Measurements from ENCODE around the gene AK9.
A peak's percentile ranks its signal among the peaks of the same experiment; 100 is the strongest.

Gene AK9

GRCh38 chr6:109705258-109705657 lies 14.3 kb upstream of the AK9 start:
- Histone ChIP-seq H3K27me3 (no peaks in the 10 kb centered on the region), H3K36me3 (no peaks in the 10 kb centered on the region), H3K9me3 (no peaks in the 10 kb centered on the region), H3K4me3 (ENCODE audit: low read depth, low read length) (no peak overlapping the region), H3K4me1 (no peaks in the 10 kb centered on the region)
- peak; percentile 84 for DNase-seq
- peak; percentile 100 for TF ChIP-seq CTCF (IDR thresholded peaks at IDR 0.05; ENCODE audit: low read depth, low read length)

- DNase-seq = no peak
- H3K27me3 ChIP-seq = no peaks in the 10 kb centered on the region
Measured at GRCh38 chr6:109702791-109703190, 11.8 kb upstream of the AK9 start.

GRCh38 chr6:109701774-109702173 lies 10.8 kb upstream of the AK9 start:
- no peaks in the 10 kb centered on the region for H3K36me3 ChIP-seq
- no peak for DNase-seq
- H3K4me1 ChIP-seq = no peaks in the 10 kb centered on the region
- H3K9me3 ChIP-seq = no peaks in the 10 kb centered on the region
- TF ChIP-seq CTCF (IDR thresholded peaks at IDR 0.05; ENCODE audit: low read depth, low read length) = no peak
- H3K27me3 ChIP-seq = no peaks in the 10 kb centered on the region
- H3K4me3 ChIP-seq (ENCODE audit: low read depth, low read length) = no peak overlapping the region

More at GRCh38 chr6:109702791-109703190, 11.8 kb upstream of the AK9 start:
- TF ChIP-seq CTCF (IDR thresholded peaks at IDR 0.05; ENCODE audit: low read depth, low read length) = no peak
- Histone ChIP-seq H3K4me1 (no peaks in the 10 kb centered on the region), H3K4me3 (ENCODE audit: low read depth, low read length) (no peak overlapping the region), H3K36me3 (no peaks in the 10 kb centered on the region), H3K9me3 (no peaks in the 10 kb centered on the region)

GRCh38 chr6:109701221-109701620 lies 10.2 kb upstream of the AK9 start:
- Histone ChIP-seq H3K9me3 (no peaks in the 10 kb centered on the region), H3K27me3 (no peaks in the 10 kb centered on the region), H3K4me3 (ENCODE audit: low read depth, low read length) (no peak overlapping the region), H3K4me1 (no peaks in the 10 kb centered on the region), H3K36me3 (no peaks in the 10 kb centered on the region)
- no peak for DNase-seq
- no peak for TF ChIP-seq CTCF (IDR thresholded peaks at IDR 0.05; ENCODE audit: low read depth, low read length)

GRCh38 chr6:109696355-109696754 lies 5.4 kb upstream of the AK9 start:
- DNase-seq = no peak
- Histone ChIP-seq H3K4me1 (no peaks in the 10 kb centered on the region), H3K9me3 (no peaks in the 10 kb centered on the region), H3K36me3 (no peaks in the 10 kb centered on the region), H3K27me3 (no peaks in the 10 kb centered on the region), H3K4me3 (ENCODE audit: low read depth, low read length) (no peak overlapping the region)
- TF ChIP-seq CTCF (IDR thresholded peaks at IDR 0.05; ENCODE audit: low read depth, low read length) = no peak

GRCh38 chr6:109695468-109695867 lies 4.5 kb upstream of the AK9 start:
- no peaks in the 10 kb centered on the region for H3K27me3 ChIP-seq
- peak; percentile 24 for DNase-seq

More at GRCh38 chr6:109695468-109695867, 4.5 kb upstream of the AK9 start:
- no peaks in the 10 kb centered on the region for H3K9me3 ChIP-seq
- H3K36me3 ChIP-seq = no peaks in the 10 kb centered on the region
- TF ChIP-seq CTCF (IDR thresholded peaks at IDR 0.05; ENCODE audit: low read depth, low read length) = peak; percentile 19; the same call in 1 of the 2 replicates
- H3K4me3 ChIP-seq (ENCODE audit: low read depth, low read length) = no peak overlapping the region
- H3K4me1 ChIP-seq = no peaks in the 10 kb centered on the region
